GM12878 (cell line): ENCODE measurements around the gene SMIM31. TPM values are rescaled to one million over a fixed set of nuclear protein-coding genes. Genes with fewer than 3 reads are reported as not detected.

ENCODE experiments used
- BRCA1 ChIP-seq: IDR thresholded peaks from 2 replicates; pipeline ENCODE4 v1.6.1; 2011; ENCODE audit warnings: low read depth, low read length, improper control_type of control experiment
- CBX5 ChIP-seq: sonication (generic); IDR thresholded peaks from 2 replicates; pipeline ENCODE4 v1.6.1; 2016; ENCODE audit warnings: low read depth, moderate library complexity, mild to moderate bottlenecking, inconsistent platforms
- CHD1 ChIP-seq: IDR thresholded peaks from 2 replicates; pipeline ENCODE4 v1.6.1; 2012; ENCODE audit warnings: low read depth, low read length, improper control_type of control experiment
- CHD4 ChIP-seq: fragments of 200-600 bp; sonication (generic); IDR thresholded peaks from 2 replicates; pipeline ENCODE4 v1.6.1; 2016; ENCODE audit warnings: mild to moderate bottlenecking
- HCFC1 ChIP-seq: fragments of 150-350 bp; IDR thresholded peaks from 2 replicates; pipeline ENCODE4 v1.6.1; 2014; ENCODE audit warnings: low read length
- IKZF1 ChIP-seq: fragments of 450-650 bp; conservative IDR thresholded peaks from 2 replicates; pipeline ENCODE4 v1.6.1; 2017; ENCODE audit warnings: antibody characterized with exemption, mild to moderate bottlenecking
- IRF4 ChIP-seq: IDR thresholded peaks from 2 replicates; pipeline ENCODE4 v1.6.1; 2011; ENCODE audit warnings: low read depth, low read length
- JUNB ChIP-seq: IDR thresholded peaks from 2 replicates; pipeline ENCODE4 v1.6.1; 2016; ENCODE audit warnings: antibody characterized with exemption, mild to moderate bottlenecking
- MYC ChIP-seq: IDR thresholded peaks from 2 replicates; pipeline ENCODE4 v1.6.1; 2011; ENCODE audit warnings: mild to moderate bottlenecking, low read length, moderate library complexity, inconsistent platforms; ENCODE audit not compliant: insufficient read depth, insufficient replicate concordance, insufficient read length, severe bottlenecking
- NBN ChIP-seq: fragments of 450-650 bp; IDR thresholded peaks from 2 replicates; pipeline ENCODE4 v1.6.1; 2016
- NFIC ChIP-seq: IDR thresholded peaks from 2 replicates; pipeline ENCODE4 v1.6.1; 2012; ENCODE audit warnings: low read depth, mild to moderate bottlenecking, inconsistent platforms, low read length, moderate library complexity
- NFXL1 ChIP-seq: fragments of 450-650 bp; IDR thresholded peaks from 2 replicates; pipeline ENCODE4 v1.6.1; 2017; ENCODE audit warnings: antibody characterized with exemption, mild to moderate bottlenecking, borderline replicate concordance
- PAX8 ChIP-seq: fragments of 450-650 bp; IDR thresholded peaks from 2 replicates; pipeline ENCODE4 v1.6.1; 2017; ENCODE audit warnings: mild to moderate bottlenecking, moderate library complexity
- POLR2AphosphoS2 ChIP-seq: IDR thresholded peaks from 2 replicates; pipeline ENCODE4 v1.6.1; 2011; ENCODE audit warnings: low read depth, mild to moderate bottlenecking, low read length, improper control_type of control experiment, moderate library complexity
- POLR2AphosphoS5 ChIP-seq: IDR thresholded peaks from 2 replicates; pipeline ENCODE4 v1.6.1; 2011; ENCODE audit warnings: mild to moderate bottlenecking, low read length, inconsistent platforms
- RELA ChIP-seq: fragments of 450-650 bp; IDR thresholded peaks from 2 replicates; pipeline ENCODE4 v1.8.0; 2014; ENCODE audit warnings: borderline replicate concordance; ENCODE audit not compliant: partially characterized antibody
- RFX5 ChIP-seq: IDR thresholded peaks from 2 replicates; pipeline ENCODE4 v1.6.1; 2011; ENCODE audit warnings: low read depth, low read length, improper control_type of control experiment
- SMARCA5 ChIP-seq: fragments of 450-650 bp; IDR thresholded peaks from 2 replicates; pipeline ENCODE4 v1.6.1; 2017; ENCODE audit warnings: mild to moderate bottlenecking
- SREBF2 ChIP-seq: IDR thresholded peaks from 2 replicates; pipeline ENCODE4 v1.6.1; 2012; ENCODE audit warnings: mild to moderate bottlenecking, low read length
- STAT3 ChIP-seq: IDR thresholded peaks from 2 replicates; pipeline ENCODE4 v1.6.1; 2011; ENCODE audit warnings: low read depth, low read length, improper control_type of control experiment
- TAF1 ChIP-seq: IDR thresholded peaks from 2 replicates; pipeline ENCODE4 v1.6.1; 2011; ENCODE audit warnings: mild to moderate bottlenecking, low read depth, low read length, borderline replicate concordance
- YY1 ChIP-seq: IDR thresholded peaks from 2 replicates; pipeline ENCODE4 v1.6.1; 2011; ENCODE audit warnings: low read depth, mild to moderate bottlenecking, low read length
- ZNF217 ChIP-seq: fragments of 450-650 bp; IDR thresholded peaks from 2 replicates; pipeline ENCODE4 v1.6.1; 2017; ENCODE audit warnings: antibody characterized with exemption, mild to moderate bottlenecking
- ZNF622 ChIP-seq: fragments of 450-650 bp; IDR thresholded peaks from 2 replicates; pipeline ENCODE4 v1.6.1; 2017; ENCODE audit warnings: mild to moderate bottlenecking, inconsistent platforms
- polyA plus RNA-seq, 11 experiments: library from polyadenylated mRNA; depleted of rRNA in 4 of 11; unstranded in 6 of 11; stranded (reverse) in 5 of 11; fragments of >200 nt; fragmentation: Nextera tagmentation in 4 of 11; fragmentation: Illumina TruSeq in 1 of 11; extraction: Ambion mirVana in 4 of 11; extraction: Trizol in 1 of 11; gene quantifications; 1 replicate in 1 of 11; 2 replicates in 10 of 11; pipeline versions ENCODE4 v1.2.1 to v1.2.3, GENCODE V29; 2011 to 2016; ENCODE audit warnings: inconsistent platforms in 2 of 11, missing spikeins in 2 of 11, low read depth in 1 of 11
- total RNA-seq, 4 experiments: library from RNA; depleted of rRNA in 3 of 4; stranded (reverse); fragments of >200 nt in 3 of 4; fragmentation: Illumina TruSeq in 1 of 4; extraction: Trizol in 1 of 4; gene quantifications; 2 replicates each; pipeline versions ENCODE4 v1.2.1 to v1.2.3, GENCODE V29; 2013 to 2021
- TF ChIP-seq, protein P1 (sequence below): IDR thresholded peaks from 2 replicates; pipeline ENCODE4 v1.6.1; 2011; ENCODE audit warnings: low read depth, mild to moderate bottlenecking, low read length, moderate library complexity, borderline replicate concordance; ENCODE audit errors: extremely low read depth
- TF ChIP-seq, protein P2 (sequence below): IDR thresholded peaks from 2 replicates; pipeline ENCODE4 v1.6.1; 2012; ENCODE audit warnings: low read length, inconsistent platforms
- TF ChIP-seq, protein P3 (sequence below): fragments of 450-650 bp; IDR thresholded peaks from 2 replicates; pipeline ENCODE4 v1.6.1; 2016; ENCODE audit warnings: mild to moderate bottlenecking, moderate library complexity, borderline replicate concordance
- TF ChIP-seq, protein P4 (sequence below): fragments of 450-650 bp; conservative IDR thresholded peaks from 2 replicates; pipeline ENCODE4 v1.6.1; 2017; ENCODE audit warnings: mild to moderate bottlenecking, moderate library complexity

Gene SMIM31
- total and polyA plus RNA-seq, 10 of the 15 experiments (the other 5 are each of a cell fraction or from before 2014, with no cell fraction given), result not detected

DNA sequence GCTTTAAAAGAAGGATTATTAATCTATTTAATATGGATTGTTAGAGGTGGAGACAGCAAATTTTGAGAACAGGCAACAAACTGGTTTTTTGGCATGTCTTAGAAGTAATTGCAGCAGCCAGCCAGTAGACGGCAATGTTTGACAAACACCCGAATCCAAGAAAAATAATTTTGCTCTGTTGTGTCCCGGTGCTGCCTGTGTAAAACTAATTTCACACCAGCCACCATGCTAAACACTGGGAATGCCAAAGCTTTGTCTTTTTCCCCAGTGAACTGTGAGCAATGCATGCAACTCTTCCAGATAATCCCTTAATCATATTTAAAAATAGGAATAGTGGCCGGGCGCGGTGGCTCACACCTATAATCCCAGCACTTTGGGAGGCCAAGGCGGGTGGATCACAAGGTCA lies 25.9 kb downstream of the SMIM31 start (continued):
- TF ChIP-seq, protein P1, sequence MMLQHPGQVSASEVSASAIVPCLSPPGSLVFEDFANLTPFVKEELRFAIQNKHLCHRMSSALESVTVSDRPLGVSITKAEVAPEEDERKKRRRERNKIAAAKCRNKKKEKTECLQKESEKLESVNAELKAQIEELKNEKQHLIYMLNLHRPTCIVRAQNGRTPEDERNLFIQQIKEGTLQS, result no peak
- TF ChIP-seq JUNB (no peak), POLR2AphosphoS2 (no peak), YY1 (peak; percentile 59; the same call in 1 of the 2 replicates), SREBF2 (no peak), NFXL1 (no peak), POLR2AphosphoS5 (no peak), CHD1 (no peak), IKZF1 (0 out of 2 replicates have a peak, but pooled peaks have one; percentile 13), ZNF622 (no peak), NFIC (no peak), HCFC1 (no peak), CHD4 (no peak), NBN (no peak), PAX8 (no peak), ZNF217 (no peak), SMARCA5 (peak; percentile 37; the same call in 1 of the 2 replicates), TAF1 (no peak), MYC (no peak), STAT3 (no peak), CBX5 (no peak), RFX5 (no peak), IRF4 (no peak), RELA (no peak), BRCA1 (no peak)
- TF ChIP-seq, protein P2, sequence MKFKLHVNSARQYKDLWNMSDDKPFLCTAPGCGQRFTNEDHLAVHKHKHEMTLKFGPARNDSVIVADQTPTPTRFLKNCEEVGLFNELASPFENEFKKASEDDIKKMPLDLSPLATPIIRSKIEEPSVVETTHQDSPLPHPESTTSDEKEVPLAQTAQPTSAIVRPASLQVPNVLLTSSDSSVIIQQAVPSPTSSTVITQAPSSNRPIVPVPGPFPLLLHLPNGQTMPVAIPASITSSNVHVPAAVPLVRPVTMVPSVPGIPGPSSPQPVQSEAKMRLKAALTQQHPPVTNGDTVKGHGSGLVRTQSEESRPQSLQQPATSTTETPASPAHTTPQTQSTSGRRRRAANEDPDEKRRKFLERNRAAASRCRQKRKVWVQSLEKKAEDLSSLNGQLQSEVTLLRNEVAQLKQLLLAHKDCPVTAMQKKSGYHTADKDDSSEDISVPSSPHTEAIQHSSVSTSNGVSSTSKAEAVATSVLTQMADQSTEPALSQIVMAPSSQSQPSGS, result no peak
- TF ChIP-seq, protein P3, sequence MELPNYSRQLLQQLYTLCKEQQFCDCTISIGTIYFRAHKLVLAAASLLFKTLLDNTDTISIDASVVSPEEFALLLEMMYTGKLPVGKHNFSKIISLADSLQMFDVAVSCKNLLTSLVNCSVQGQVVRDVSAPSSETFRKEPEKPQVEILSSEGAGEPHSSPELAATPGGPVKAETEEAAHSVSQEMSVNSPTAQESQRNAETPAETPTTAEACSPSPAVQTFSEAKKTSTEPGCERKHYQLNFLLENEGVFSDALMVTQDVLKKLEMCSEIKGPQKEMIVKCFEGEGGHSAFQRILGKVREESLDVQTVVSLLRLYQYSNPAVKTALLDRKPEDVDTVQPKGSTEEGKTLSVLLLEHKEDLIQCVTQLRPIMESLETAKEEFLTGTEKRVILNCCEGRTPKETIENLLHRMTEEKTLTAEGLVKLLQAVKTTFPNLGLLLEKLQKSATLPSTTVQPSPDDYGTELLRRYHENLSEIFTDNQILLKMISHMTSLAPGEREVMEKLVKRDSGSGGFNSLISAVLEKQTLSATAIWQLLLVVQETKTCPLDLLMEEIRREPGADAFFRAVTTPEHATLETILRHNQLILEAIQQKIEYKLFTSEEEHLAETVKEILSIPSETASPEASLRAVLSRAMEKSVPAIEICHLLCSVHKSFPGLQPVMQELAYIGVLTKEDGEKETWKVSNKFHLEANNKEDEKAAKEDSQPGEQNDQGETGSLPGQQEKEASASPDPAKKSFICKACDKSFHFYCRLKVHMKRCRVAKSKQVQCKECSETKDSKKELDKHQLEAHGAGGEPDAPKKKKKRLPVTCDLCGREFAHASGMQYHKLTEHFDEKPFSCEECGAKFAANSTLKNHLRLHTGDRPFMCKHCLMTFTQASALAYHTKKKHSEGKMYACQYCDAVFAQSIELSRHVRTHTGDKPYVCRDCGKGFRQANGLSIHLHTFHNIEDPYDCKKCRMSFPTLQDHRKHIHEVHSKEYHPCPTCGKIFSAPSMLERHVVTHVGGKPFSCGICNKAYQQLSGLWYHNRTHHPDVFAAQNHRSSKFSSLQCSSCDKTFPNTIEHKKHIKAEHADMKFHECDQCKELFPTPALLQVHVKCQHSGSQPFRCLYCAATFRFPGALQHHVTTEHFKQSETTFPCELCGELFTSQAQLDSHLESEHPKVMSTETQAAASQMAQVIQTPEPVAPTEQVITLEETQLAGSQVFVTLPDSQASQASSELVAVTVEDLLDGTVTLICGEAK, result no peak
- TF ChIP-seq, protein P4, sequence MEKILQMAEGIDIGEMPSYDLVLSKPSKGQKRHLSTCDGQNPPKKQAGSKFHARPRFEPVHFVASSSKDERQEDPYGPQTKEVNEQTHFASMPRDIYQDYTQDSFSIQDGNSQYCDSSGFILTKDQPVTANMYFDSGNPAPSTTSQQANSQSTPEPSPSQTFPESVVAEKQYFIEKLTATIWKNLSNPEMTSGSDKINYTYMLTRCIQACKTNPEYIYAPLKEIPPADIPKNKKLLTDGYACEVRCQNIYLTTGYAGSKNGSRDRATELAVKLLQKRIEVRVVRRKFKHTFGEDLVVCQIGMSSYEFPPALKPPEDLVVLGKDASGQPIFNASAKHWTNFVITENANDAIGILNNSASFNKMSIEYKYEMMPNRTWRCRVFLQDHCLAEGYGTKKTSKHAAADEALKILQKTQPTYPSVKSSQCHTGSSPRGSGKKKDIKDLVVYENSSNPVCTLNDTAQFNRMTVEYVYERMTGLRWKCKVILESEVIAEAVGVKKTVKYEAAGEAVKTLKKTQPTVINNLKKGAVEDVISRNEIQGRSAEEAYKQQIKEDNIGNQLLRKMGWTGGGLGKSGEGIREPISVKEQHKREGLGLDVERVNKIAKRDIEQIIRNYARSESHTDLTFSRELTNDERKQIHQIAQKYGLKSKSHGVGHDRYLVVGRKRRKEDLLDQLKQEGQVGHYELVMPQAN, result no peak
